GM04504 (cell line): ENCODE data around the gene BTBD2.
"Not testable (repeated sequence)": the region's sequence is repeated elsewhere in the genome, so short reads cannot be mapped to it uniquely, and the experiment has no call there.

Experiments used
- DNase-seq: peaks from one replicate; pipeline ENCODE4 v3.0.0-alpha.2; 2012; ENCODE audit warnings: low read depth

The BTBD2 gene

GRCh38 chr19:2039959-2040646, 24.6 kb upstream of the BTBD2 start:
- DNase-seq, result no peak

DNA sequence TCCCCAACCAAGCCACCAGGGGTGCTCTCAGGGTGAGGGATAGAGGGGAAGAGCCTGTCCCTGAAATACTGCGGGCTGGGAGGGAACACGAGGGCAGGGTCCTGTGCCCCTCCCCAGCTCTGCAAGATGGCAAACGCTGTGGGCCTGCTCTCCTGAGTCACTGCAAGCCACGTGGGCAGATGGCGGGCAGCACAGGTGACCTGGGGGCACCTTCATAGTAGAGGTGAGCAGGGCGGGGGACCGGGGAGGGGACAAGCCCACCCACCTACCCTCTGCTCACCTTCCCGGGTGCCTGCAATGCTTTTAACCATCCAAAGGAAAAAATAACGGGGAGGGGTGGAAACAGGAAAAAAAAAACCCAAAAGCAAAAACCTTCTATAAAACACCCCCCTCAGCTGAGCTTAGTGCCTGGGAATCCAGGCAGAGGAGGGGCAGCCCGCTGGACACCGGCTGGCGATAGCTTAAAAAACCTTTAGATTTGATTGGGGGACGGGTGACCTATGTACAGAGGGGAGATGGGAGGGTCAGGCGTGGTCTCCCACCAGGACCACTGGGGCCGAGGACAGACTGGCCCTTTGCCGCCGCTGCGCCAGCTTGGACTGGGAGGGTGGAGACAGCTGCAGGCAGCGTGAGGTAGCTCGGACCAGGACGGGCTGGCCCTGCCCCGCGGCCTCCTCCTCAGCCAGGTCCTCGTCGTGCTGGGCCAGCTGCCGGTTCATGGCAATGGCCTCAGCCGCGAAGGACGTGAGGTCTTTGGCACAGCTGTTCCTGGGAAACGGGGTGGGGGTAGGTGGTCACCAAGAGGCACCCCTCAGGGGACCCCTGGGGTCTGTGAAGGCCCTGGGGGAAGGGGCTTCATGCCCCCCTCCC, 23.8 kb upstream of the BTBD2 start:
- no peak for DNase-seq

DNA sequence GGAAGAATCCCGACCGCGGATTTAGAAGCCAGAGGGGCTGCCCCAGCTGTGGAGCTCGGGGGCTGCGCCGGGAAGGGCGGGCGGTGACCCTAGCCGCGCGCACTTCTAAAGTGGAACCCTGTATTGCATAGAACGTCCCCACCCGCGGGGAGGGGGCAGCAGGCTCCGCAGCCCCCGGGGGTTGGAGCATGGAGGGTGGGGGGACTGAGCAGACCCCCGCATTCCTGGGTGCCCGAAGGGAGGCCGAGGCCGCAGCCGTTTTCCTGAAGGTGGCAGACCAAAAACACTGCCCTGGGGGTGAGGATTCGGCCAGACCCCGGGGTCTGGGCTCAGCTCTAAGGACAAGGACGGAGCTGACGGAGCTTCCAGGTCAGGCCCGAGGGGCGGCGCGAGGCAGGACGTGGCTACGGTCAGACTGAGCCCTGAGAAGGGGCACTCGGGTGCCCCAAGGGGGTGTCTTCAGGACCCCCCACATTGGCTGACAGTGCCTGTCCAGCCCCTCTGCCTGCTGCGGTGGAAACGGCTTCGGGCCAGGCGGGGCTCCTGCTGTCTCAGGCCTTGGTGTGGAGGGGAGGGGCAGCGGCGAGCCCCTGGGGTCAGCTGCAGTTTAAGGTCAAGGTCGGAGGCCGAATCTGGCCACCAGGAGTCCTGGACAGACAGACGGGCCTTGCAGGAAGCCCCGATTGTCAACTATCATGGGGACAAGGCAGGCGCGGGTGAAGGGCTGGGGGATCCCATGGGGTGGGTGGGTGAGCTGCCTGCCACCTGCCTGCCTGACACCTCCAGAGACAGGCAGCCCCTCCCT, 23.0 kb upstream of the BTBD2 start:
- no peak for DNase-seq

DNA sequence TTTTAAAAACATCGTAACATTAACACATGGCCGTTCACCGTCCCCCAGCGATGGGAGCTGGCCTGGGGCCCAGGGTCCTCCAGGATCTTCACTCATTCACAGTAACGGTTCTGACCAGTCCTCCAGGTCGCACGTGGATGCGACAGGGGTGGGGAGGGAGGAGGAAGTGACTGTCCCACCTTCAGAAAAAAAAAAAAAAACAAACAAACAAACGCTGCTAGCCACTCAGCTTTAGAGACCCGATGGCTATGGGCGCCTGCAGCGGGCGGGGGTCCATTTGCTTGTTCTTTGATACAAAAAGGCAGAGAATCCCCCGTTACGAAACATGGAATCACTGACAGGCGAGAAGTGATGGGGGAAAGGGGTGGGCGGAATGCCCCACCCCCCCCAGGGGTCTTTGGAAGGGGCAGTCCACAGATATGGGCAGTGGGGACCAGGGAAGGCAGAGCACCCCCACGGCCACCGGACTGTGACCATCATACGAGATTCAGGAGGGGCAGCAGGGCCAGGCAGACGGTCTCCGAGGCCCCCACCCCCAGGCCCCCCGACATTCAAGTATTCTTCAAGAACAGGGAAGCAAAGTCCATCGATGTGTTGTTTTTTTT, 22.2 kb upstream of the BTBD2 start:
- DNase-seq, result no peak

GRCh38 chr19:2036424-2036823, 20.9 kb upstream of the BTBD2 start:
- DNase-seq, result no peak

- DNase-seq, result no peak
These were observed 20.1 kb upstream of the BTBD2 start for GRCh38 chr19:2035590-2035991.

DNA sequence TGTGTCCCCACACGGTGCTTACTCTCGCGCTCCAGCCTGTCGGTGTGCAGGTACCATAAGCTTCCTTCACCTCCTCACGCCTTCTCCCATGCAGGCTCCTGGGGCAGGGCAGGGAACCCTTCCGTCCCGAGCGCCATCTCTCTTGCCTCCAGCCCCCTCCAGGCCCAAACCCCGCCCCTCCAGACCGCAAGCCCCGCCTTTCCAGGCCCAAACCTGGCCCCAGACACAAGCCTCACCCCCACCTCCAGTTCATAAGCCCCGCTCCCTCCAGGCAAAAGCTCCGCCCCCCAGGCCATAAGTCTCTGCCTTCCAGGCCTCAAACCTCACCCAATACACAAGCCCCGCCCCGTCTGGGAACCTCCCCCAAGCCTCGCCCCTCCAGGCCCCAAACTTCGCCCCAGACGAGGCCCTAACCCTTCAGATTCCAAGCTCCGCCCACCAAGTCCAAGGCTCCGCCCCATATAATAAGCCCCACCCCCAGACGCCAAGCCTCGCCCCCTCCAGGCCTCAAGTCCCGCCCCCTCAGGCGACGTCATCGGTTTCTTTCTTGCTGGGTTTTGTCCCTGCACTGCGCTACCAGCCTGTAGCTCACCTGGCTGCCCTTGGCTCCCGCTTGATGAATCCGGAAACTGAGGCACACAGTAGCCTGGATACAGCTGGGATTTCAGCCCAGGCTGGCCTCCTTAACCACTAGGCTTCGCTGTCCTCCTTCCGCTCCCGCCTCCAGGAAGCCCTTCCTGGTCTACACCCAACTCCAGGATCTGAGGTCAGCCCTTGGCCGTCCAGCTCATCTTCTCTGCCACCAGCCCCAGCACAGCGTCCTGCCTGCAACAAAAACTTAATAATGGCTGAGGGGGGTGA, 19.4 kb upstream of the BTBD2 start:
- DNase-seq, result no peak

DNA sequence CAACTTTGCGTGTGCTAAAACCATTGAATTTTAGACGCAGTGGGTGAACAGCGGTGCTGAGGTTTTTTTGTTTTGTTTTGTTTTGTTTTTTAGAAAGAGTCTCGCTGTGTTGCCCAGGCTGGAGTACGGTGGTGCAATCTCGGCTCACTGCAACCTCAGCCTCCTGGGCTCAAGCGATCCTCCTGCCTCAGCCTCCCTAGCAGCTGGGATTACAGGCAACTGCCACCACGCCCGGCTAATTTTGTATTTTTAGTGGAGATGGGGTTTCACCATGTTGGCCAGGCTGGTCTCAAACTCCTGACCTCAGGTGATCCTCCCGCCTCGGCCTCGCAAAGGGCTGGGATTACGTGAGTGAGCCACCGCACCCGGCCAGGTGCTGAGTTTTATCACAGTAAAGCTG, 18.7 kb upstream of the BTBD2 start:
- not testable (repeated sequence) for DNase-seq

DNA sequence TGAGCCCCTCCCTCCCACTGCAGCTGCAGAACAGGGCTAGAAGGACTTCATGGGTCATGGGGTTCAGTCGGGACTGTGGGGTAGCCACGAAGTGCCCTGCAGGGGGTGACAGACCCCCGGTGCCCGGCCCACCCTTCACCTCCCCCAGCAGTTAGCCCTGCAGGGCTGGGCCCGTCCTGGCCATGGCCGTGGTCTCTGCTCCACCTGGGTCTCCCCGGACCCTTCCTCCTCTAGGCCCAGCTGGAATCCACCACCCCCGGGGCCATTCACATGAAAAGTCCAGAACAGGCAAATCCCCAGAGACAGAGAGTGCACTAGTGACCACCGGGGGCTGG, 18.3 kb upstream of the BTBD2 start:
- DNase-seq, result no peak

- DNase-seq, result no peak
These were observed 17.8 kb upstream of the BTBD2 start for GRCh38 chr19:2033115-2033824.

- peak; percentile 71 for DNase-seq
These were observed 16.9 kb upstream of the BTBD2 start for GRCh38 chr19:2032296-2032941.

DNA sequence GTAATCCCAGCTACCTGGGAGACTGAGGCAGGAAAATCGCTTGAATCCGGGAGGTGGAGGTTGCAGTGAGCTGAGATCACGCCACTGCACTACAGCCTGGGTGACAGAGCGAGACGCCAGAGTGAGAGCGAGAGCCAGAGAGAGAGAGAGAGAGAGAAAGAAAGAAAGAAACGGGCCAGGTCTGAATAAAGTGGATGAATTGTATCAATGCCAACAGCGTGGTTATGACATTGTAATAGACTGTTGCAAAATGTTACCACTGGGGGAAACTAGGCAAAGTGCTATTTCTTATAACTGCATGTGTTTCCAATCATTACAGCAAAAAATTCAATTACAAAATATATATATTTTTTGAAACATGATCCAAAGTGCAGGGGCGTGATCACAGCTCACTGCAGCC, 11.8 kb upstream of the BTBD2 start:
- peak; percentile 75 for DNase-seq

DNA sequence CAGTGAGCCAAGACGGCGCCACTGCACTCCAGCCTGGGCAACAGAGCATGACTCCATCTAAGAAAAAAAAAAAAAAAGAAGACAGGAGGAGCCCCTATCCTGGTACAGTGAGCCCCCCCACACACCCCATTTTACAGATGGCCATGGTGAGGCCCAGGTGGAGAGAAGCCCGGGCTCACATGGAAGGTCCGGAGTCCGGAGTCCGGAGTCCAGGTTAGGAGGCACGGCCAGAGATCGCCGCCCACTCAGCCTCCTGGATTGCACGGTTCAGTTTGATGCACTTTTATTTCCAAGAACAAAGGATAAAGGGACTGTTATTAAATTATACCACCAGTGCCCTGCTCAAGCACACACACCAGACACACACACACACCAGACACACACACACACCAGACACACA, 11.3 kb upstream of the BTBD2 start:
- no peak for DNase-seq

GRCh38 chr19:2022289-2022688, 6.8 kb upstream of the BTBD2 start:
- no peak for DNase-seq

DNA sequence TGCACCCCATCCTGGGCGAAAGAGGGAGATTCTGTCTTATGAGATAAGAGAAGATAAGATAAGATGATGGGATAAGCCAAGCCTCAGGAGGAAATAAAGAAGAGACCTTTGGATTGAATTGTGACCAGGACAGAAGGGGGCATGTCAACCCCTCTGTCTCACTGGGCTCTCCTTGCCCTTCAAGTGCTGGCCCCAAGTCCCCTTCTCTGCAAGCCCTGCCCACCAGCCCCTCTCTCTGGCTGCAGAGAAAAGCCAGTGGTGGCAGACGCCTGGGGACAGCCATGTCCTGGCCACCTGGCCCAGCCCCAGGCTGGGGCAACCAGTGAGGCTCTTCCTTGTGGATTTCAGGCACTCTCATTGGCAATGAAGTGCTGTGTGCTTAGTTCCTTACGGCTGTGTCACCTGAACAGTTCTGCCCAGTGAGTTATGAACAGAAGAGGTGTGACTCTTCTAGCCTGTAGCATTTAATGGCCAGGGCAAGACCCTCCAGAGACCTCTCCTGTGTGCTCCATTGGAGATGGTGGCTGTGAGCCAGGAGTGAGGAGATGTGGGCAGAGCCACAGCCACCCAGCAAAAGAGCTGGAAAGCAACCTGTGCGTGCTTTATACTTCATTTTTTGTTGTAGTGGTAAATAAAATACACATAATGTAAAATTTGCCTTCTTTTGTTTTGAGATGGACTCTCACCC, 6.1 kb upstream of the BTBD2 start:
- DNase-seq, result no peak

GRCh38 chr19:2018752-2019151, 3.2 kb upstream of the BTBD2 start:
- no peak for DNase-seq

DNA sequence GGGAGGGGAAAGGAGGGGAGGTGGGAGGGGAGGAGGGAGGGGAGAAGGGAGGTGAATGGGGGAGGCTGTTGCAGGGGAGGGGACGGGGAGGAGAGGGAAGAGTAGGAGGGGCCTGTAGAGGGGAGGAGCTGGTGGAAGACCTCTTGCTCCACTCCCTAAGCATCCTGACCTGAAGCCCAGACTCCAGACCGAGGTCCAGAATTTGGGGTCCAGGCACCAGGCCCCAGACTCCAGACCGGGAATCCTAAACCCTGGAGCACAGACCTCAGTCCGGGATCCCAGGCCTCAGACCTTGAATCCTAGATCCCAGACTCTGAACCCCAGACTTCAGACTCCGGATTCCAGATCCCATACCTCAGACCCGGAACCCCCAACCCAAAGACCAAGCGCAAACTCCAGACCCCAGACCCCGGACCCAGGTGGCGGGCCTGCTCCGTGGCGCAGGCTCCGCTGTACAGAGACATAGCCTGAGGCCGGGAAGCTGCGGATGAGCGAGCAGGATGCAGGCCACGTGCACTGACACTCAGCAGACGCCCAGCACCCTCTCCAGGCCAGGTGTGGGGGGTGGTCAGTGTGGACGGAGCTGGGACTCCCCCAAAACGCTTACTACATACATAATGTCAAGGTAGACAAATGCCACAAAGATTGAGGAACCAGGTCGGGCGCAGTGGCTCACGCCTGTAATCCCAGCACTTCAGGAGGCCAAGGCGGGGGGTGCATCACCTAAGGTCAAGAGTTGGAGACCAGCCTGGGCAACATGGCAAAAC, 710 bp upstream of the BTBD2 start:
- DNase-seq, result peak; percentile 63

DNA sequence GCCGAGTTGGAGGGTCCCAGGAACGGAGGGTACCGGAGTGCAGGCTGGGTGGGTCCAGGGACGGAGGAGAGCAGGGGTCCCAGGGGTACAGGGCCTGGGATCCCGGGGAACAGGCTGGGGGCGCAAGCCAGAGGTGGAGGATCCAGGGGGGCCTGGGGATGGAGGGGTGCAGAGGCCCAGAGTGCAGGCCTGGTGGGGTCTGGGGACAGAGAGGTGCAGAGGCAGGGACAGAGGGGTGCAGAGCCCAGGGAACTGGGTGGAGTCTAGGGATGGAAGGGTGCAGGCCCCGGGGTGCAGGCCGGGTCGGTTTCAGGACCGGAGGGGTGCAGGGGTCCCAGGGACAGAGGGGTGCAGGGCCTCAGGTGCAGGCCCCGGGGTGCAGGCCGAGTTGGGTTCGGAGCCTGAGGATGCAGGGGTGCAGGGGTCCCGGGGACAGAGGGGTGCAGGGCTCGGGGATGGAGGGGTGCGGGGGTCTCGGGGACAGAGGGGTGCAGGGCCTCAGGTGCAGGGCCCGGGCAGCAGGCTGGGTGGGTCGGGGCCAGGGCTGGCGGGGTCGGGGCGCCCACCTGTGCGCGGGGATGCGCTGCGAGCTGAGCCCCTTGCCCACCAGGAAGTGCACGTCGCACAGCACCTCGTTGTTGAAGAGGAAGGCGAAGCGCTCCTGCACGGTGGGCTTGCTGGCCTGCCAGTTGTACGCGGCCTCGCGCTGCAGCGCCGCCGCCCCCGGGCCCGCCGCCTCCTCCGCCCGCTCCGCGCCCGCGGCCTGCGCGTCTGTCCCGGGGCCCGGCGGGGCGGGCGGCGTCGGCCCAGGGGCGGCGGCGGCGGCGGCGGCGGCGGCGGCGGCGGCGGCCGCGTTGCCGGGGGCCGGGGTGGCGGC, 545 bp downstream of the BTBD2 start:
- no peak for DNase-seq
